Activated CD8-positive, alpha-beta memory T cell treated with anti-CD3 and anti-CD28 coated beads for 1 hour (primary cell): Measurements from ENCODE around the gene SLX9.

Experiments
- DNase-seq, 2 donors: peaks; one replicate each; pipeline ENCODE4 v3.0.0-alpha.2; 2020; ENCODE audit warnings: low read depth in 1 of 2; ENCODE audit errors: extremely low read depth in 1 of 2

The SLX9 gene

GRCh38 chr21:44987886-44988606 lies 48.2 kb downstream of the SLX9 start:
- DNase-seq = no peak

GRCh38 chr21:44988607-44989536 lies 49.0 kb downstream of the SLX9 start:
- DNase-seq = no peak

GRCh38 chr21:44989537-44989886 lies 49.7 kb downstream of the SLX9 start:
- DNase-seq = no peak

GRCh38 chr21:44989943-44990780 lies 50.3 kb downstream of the SLX9 start:
- no peak for DNase-seq

GRCh38 chr21:44990921-44991320 lies 51.1 kb downstream of the SLX9 start:
- DNase-seq = no peak

GRCh38 chr21:44991538-44992483 lies 52.0 kb downstream of the SLX9 start:
- DNase-seq = no peak

GRCh38 chr21:44992608-44993031 lies 52.8 kb downstream of the SLX9 start:
- DNase-seq = no peak

GRCh38 chr21:44993321-44994046 lies 53.7 kb downstream of the SLX9 start:
- DNase-seq = no peak

- no peak for DNase-seq
Observed at GRCh38 chr21:44994047-44994694, 54.3 kb downstream of the SLX9 start.

GRCh38 chr21:44994695-44995342 lies 55.0 kb downstream of the SLX9 start:
- no peak for DNase-seq

GRCh38 chr21:44995343-44995941 lies 55.6 kb downstream of the SLX9 start:
- DNase-seq = no peak

GRCh38 chr21:44996096-44996495 lies 56.3 kb downstream of the SLX9 start:
- no peak for DNase-seq

GRCh38 chr21:44996501-44996921 lies 56.7 kb downstream of the SLX9 start:
- DNase-seq = no peak

GRCh38 chr21:44996983-44997936 lies 57.4 kb downstream of the SLX9 start:
- no peak for DNase-seq

- no peak for DNase-seq
Observed at GRCh38 chr21:44998086-44998620, 58.3 kb downstream of the SLX9 start.

GRCh38 chr21:44998621-44999427 lies 59.0 kb downstream of the SLX9 start:
- no peak for DNase-seq
